OCI-LY7 (cell line): ENCODE results near the gene BRINP2. TPM values are rescaled to one million over a fixed set of nuclear protein-coding genes. Genes with fewer than 3 reads are reported as not detected.

Experiments
- BruUV-seq: library from RNA; stranded (reverse); fragments of 400-500 nt; replicated peaks from 2 replicates; lab custom pipeline; 2021; lab: Mats Ljungman, UMichigan
- CTCF ChIA-PET: fragments of 300-600 bp; sonication (Branson Sonifier 250); formaldehyde crosslinking; loops from one replicate; lab custom pipeline; 2022; ENCODE audit warnings: antibody characterized with exemption; ENCODE audit not compliant: unreplicated experiment; lab: Charles Lee
- POLR2A ChIA-PET: fragments of 300-600 bp; sonication (Branson Sonifier 250); formaldehyde crosslinking; loops from one replicate; lab custom pipeline; 2022; ENCODE audit warnings: antibody characterized with exemption; lab: Charles Lee
- DNase-seq: peaks from one replicate; pipeline ENCODE4 v3.0.0-alpha.2; 2015; ENCODE audit warnings: low spot score
- H2AFZ ChIP-seq: fragments of 200-600 bp; sonication (generic), shearing (Covaris generic); 2 replicates; pipeline ENCODE4 v1.6.1; 2014; ENCODE audit warnings: mild to moderate bottlenecking, antibody characterized with exemption, low read length, moderate library complexity
- H3K27ac ChIP-seq: fragments of 200-600 bp; sonication (generic); 2 replicates; pipeline ENCODE4 v1.5.1; 2014; ENCODE audit warnings: mixed run types, low read depth, mild to moderate bottlenecking, moderate library complexity, low read length, inconsistent platforms; ENCODE audit not compliant: poor library complexity, severe bottlenecking
- H3K36me3 ChIP-seq: fragments of 200-600 bp; sonication (generic); 2 replicates; pipeline ENCODE4 v1.6.1; 2014; ENCODE audit warnings: mild to moderate bottlenecking, antibody characterized with exemption, low read length, moderate library complexity, mixed read lengths; ENCODE audit not compliant: insufficient read depth
- H3K4me1 ChIP-seq: fragments of 200-600 bp; sonication (generic); 2 replicates; pipeline ENCODE4 v1.5.1; 2014; ENCODE audit warnings: mild to moderate bottlenecking, low read length; ENCODE audit not compliant: insufficient read depth, poor library complexity, severe bottlenecking
- H3K4me2 ChIP-seq: fragments of 200-600 bp; sonication (generic); 2 replicates; pipeline ENCODE4 v1.6.1; 2014; ENCODE audit warnings: mild to moderate bottlenecking, low read length
- H3K4me3 ChIP-seq: fragments of 200-600 bp; sonication (generic); 2 replicates; pipeline ENCODE4 v1.5.1; 2014; ENCODE audit warnings: mild to moderate bottlenecking, low read depth, low read length; ENCODE audit not compliant: poor library complexity, severe bottlenecking
- H3K79me2 ChIP-seq: fragments of 200-600 bp; sonication (generic); 2 replicates; pipeline ENCODE4 v1.6.1; 2016; ENCODE audit warnings: low read depth, mild to moderate bottlenecking, low read length, moderate library complexity, mixed read lengths; ENCODE audit not compliant: insufficient read depth
- H3K9me2 ChIP-seq: fragments of 200-600 bp; sonication (generic); 2 replicates; pipeline ENCODE4 v1.6.1; 2016; ENCODE audit warnings: mild to moderate bottlenecking, low read length, mixed read lengths; ENCODE audit not compliant: insufficient read depth
- H3K9me3 ChIP-seq: fragments of 200-600 bp; sonication (generic); 2 replicates; pipeline ENCODE4 v1.6.1; 2014; ENCODE audit warnings: mild to moderate bottlenecking, mixed run types, low read length, mixed read lengths
- H4K20me1 ChIP-seq: fragments of 200-600 bp; sonication (generic); 2 replicates; pipeline ENCODE4 v1.6.1; 2014; ENCODE audit warnings: mild to moderate bottlenecking, antibody characterized with exemption, low read length, moderate library complexity, mixed read lengths; ENCODE audit not compliant: insufficient read depth
- CTCF ChIP-seq: fragments of 200-600 bp; sonication (generic); conservative IDR thresholded peaks from 2 replicates; pipeline ENCODE4 v1.5.1; 2014; ENCODE audit warnings: mild to moderate bottlenecking, antibody characterized with exemption, low read length, moderate library complexity, mixed read lengths
- EZH2phosphoT487 ChIP-seq: fragments of 200-600 bp; sonication (generic); IDR thresholded peaks from 2 replicates; pipeline ENCODE4 v1.6.1; 2018; ENCODE audit warnings: low read depth, borderline replicate concordance, mild to moderate bottlenecking, mixed run types, antibody characterized with exemption, low read length, moderate library complexity, mixed read lengths
- intact Hi-C: fragments of 100-400 bp; cut with micrococcal nuclease; formaldehyde crosslinking; loops from one replicate; pipeline ENCODE4 v1.10.0; 2022; ENCODE audit not compliant: unreplicated experiment
- total RNA-seq, 2 experiments: library from RNA; depleted of rRNA in 1 of 2; stranded (reverse); fragments of >200 nt in 1 of 2; shearing (Covaris generic) in 1 of 2; gene quantifications; 2 replicates each; pipeline ENCODE4 v1.2.3, GENCODE V29; 2014 to 2022

BRINP2 gene
- total RNA-seq, 2 experiments from 2014 or later: not detected

- no peak for DNase-seq
- H3K36me3 ChIP-seq: no peaks in the 10 kb centered on the region
- H3K4me1 ChIP-seq: no peaks in the 10 kb centered on the region
- POLR2A ChIA-PET: no interaction called here
- BruUV-seq: no TSS peak
- H3K9me3 ChIP-seq: no peaks in the 10 kb centered on the region
- H3K27ac ChIP-seq: no peak overlapping the region
- no peaks in the 10 kb centered on the region for H3K79me2 ChIP-seq
- no peaks in the 10 kb centered on the region for H3K9me2 ChIP-seq
- no peak for TF ChIP-seq CTCF
- TF ChIP-seq EZH2phosphoT487: no peak
- CTCF ChIA-PET: no interaction called here
- no peak overlapping the region for H3K4me2 ChIP-seq
- intact Hi-C loops: no loop called here
- no peaks in the 10 kb centered on the region for H4K20me1 ChIP-seq
- H2AFZ ChIP-seq: no peak overlapping the region
- H3K4me3 ChIP-seq: no peak overlapping the region
Observed at GRCh38 chr1:177186639-177187038, 15.9 kb downstream of the BRINP2 start.

GRCh38 chr1:177190308-177190970 lies 19.7 kb downstream of the BRINP2 start:
- Histone ChIP-seq H3K9me2 (no peaks in the 10 kb centered on the region), H4K20me1 (no peaks in the 10 kb centered on the region), H3K4me3 (no peak overlapping the region), H3K4me1 (no peaks in the 10 kb centered on the region), H3K27ac (no peak overlapping the region), H3K79me2 (no peaks in the 10 kb centered on the region), H3K36me3 (no peaks in the 10 kb centered on the region), H2AFZ (no peak overlapping the region), H3K4me2 (no peak overlapping the region), H3K9me3 (no peaks in the 10 kb centered on the region)
- POLR2A ChIA-PET: no interaction called here
- no TSS peak for BruUV-seq
- CTCF ChIA-PET: no interaction called here
- TF ChIP-seq EZH2phosphoT487 (no peak), CTCF (no peak)
- DNase-seq: no peak
- intact Hi-C loops: no loop called here

- Histone ChIP-seq H3K79me2 (no peaks in the 10 kb centered on the region), H3K27ac (no peak overlapping the region), H2AFZ (no peak overlapping the region), H3K4me2 (no peak overlapping the region), H4K20me1 (no peaks in the 10 kb centered on the region), H3K4me1 (no peaks in the 10 kb centered on the region), H3K9me2 (no peaks in the 10 kb centered on the region), H3K36me3 (no peaks in the 10 kb centered on the region), H3K4me3 (no peak overlapping the region), H3K9me3 (no peaks in the 10 kb centered on the region)
- no peak for DNase-seq
- CTCF ChIA-PET: no interaction called here
- TF ChIP-seq EZH2phosphoT487 (no peak), CTCF (no peak)
- intact Hi-C loops: no loop called here
- POLR2A ChIA-PET: no interaction called here
- BruUV-seq: no TSS peak
Observed at GRCh38 chr1:177198243-177198642, 27.5 kb downstream of the BRINP2 start.
